ENCODE data around the gene TMEFF2. TPM values are rescaled to one million over a fixed set of nuclear protein-coding genes. Genes with fewer than 3 reads are reported as not detected.

Gene TMEFF2
- total and polyA plus RNA-seq, 2 of the 8 experiments (the other 6 are each of a cell fraction or from before 2014, with no cell fraction given): 0.91 to 3.7 TPM

DNA sequence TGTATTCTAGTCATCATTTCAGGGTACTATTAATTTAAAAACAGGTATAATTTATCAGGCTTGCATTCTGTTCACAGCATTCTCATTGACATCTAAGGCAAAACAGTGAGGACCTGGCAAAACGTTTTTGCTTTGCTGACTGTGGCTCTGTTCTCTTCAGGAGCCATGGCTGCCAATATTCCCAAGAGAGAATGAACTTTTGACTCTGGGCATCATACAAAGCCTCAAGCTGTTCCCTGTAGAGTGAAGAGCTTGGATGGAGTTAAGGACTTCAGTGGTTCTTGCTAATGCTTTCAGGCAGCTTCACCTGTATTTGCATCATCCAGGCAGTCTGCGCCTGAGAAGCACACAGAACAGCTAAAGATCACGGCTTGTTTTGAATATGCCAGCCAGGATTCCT, 282.0 kb downstream of the TMEFF2 start (continued):
- TF ChIP-seq, protein P1, sequence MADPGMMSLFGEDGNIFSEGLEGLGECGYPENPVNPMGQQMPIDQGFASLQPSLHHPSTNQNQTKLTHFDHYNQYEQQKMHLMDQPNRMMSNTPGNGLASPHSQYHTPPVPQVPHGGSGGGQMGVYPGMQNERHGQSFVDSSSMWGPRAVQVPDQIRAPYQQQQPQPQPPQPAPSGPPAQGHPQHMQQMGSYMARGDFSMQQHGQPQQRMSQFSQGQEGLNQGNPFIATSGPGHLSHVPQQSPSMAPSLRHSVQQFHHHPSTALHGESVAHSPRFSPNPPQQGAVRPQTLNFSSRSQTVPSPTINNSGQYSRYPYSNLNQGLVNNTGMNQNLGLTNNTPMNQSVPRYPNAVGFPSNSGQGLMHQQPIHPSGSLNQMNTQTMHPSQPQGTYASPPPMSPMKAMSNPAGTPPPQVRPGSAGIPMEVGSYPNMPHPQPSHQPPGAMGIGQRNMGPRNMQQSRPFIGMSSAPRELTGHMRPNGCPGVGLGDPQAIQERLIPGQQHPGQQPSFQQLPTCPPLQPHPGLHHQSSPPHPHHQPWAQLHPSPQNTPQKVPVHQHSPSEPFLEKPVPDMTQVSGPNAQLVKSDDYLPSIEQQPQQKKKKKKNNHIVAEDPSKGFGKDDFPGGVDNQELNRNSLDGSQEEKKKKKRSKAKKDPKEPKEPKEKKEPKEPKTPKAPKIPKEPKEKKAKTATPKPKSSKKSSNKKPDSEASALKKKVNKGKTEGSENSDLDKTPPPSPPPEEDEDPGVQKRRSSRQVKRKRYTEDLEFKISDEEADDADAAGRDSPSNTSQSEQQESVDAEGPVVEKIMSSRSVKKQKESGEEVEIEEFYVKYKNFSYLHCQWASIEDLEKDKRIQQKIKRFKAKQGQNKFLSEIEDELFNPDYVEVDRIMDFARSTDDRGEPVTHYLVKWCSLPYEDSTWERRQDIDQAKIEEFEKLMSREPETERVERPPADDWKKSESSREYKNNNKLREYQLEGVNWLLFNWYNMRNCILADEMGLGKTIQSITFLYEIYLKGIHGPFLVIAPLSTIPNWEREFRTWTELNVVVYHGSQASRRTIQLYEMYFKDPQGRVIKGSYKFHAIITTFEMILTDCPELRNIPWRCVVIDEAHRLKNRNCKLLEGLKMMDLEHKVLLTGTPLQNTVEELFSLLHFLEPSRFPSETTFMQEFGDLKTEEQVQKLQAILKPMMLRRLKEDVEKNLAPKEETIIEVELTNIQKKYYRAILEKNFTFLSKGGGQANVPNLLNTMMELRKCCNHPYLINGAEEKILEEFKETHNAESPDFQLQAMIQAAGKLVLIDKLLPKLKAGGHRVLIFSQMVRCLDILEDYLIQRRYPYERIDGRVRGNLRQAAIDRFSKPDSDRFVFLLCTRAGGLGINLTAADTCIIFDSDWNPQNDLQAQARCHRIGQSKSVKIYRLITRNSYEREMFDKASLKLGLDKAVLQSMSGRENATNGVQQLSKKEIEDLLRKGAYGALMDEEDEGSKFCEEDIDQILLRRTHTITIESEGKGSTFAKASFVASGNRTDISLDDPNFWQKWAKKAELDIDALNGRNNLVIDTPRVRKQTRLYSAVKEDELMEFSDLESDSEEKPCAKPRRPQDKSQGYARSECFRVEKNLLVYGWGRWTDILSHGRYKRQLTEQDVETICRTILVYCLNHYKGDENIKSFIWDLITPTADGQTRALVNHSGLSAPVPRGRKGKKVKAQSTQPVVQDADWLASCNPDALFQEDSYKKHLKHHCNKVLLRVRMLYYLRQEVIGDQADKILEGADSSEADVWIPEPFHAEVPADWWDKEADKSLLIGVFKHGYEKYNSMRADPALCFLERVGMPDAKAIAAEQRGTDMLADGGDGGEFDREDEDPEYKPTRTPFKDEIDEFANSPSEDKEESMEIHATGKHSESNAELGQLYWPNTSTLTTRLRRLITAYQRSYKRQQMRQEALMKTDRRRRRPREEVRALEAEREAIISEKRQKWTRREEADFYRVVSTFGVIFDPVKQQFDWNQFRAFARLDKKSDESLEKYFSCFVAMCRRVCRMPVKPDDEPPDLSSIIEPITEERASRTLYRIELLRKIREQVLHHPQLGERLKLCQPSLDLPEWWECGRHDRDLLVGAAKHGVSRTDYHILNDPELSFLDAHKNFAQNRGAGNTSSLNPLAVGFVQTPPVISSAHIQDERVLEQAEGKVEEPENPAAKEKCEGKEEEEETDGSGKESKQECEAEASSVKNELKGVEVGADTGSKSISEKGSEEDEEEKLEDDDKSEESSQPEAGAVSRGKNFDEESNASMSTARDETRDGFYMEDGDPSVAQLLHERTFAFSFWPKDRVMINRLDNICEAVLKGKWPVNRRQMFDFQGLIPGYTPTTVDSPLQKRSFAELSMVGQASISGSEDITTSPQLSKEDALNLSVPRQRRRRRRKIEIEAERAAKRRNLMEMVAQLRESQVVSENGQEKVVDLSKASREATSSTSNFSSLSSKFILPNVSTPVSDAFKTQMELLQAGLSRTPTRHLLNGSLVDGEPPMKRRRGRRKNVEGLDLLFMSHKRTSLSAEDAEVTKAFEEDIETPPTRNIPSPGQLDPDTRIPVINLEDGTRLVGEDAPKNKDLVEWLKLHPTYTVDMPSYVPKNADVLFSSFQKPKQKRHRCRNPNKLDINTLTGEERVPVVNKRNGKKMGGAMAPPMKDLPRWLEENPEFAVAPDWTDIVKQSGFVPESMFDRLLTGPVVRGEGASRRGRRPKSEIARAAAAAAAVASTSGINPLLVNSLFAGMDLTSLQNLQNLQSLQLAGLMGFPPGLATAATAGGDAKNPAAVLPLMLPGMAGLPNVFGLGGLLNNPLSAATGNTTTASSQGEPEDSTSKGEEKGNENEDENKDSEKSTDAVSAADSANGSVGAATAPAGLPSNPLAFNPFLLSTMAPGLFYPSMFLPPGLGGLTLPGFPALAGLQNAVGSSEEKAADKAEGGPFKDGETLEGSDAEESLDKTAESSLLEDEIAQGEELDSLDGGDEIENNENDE (IDR thresholded peaks at IDR 0.05; ENCODE audit: insufficient replicate concordance, low read length): no peak
- no peak for TF ChIP-seq GABPA (IDR thresholded peaks at IDR 0.05; ENCODE audit: borderline replicate concordance, insufficient read depth, low read length)

All from H1 (cell line).